Neural progenitor cell (in vitro differentiated cells): ENCODE results near the gene DKKL1. TPM values are rescaled to one million over a fixed set of nuclear protein-coding genes. Genes with fewer than 3 reads are reported as not detected.
A peak's percentile ranks its signal among the peaks of the same experiment; 100 is the strongest.

ENCODE experiments used
- DNase-seq: peaks from one replicate; pipeline ENCODE4 v3.0.0-alpha.2; 2016; ENCODE audit warnings: low spot score
- H2AFZ ChIP-seq: fragments of 200-600 bp; sonication (generic); replicated peaks from 2 replicates; pipeline ENCODE4 v1.6.1; 2016; ENCODE audit warnings: antibody characterized with exemption
- H3F3A ChIP-seq: fragments of 200-600 bp; sonication (generic); 2 replicates; pipeline ENCODE4 v1.6.1; 2016; ENCODE audit warnings: antibody characterized with exemption, low read depth
- H3K27ac ChIP-seq: fragments of 200-600 bp; sonication (generic); 2 replicates; pipeline ENCODE4 v1.5.1; 2016; ENCODE audit warnings: mild to moderate bottlenecking
- H3K27me3 ChIP-seq: fragments of 200-600 bp; sonication (generic); 2 replicates; pipeline ENCODE4 v1.6.1; 2016; ENCODE audit warnings: mild to moderate bottlenecking, moderate library complexity
- H3K36me3 ChIP-seq: fragments of 200-600 bp; sonication (generic); 2 replicates; pipeline ENCODE4 v1.5.1; 2016
- H3K4me1 ChIP-seq: fragments of 200-600 bp; sonication (generic); 2 replicates; pipeline ENCODE4 v1.6.1; 2016; ENCODE audit warnings: mixed run types
- H3K4me2 ChIP-seq: fragments of 200-600 bp; sonication (generic); 2 replicates; pipeline ENCODE4 v1.6.1; 2016
- H3K4me3 ChIP-seq: fragments of 200-600 bp; sonication (generic); 2 replicates; pipeline ENCODE4 v1.5.1; 2016
- H3K79me2 ChIP-seq: fragments of 200-600 bp; sonication (generic); 2 replicates; pipeline ENCODE4 v1.6.1; 2016; ENCODE audit warnings: low read depth
- H3K9ac ChIP-seq: fragments of 200-600 bp; sonication (generic); 2 replicates; pipeline ENCODE4 v1.6.1; 2016
- H3K9me3 ChIP-seq: fragments of 200-600 bp; sonication (generic); 2 replicates; pipeline ENCODE4 v1.5.1; 2016; ENCODE audit warnings: low read depth
- H4K20me1 ChIP-seq: fragments of 200-600 bp; sonication (generic); 2 replicates; pipeline ENCODE4 v1.6.1; 2016; ENCODE audit warnings: low read depth
- H3K27ac Mint-ChIP-seq: 3 replicates; pipeline ENCODE4 v1.8.0; 2021; ENCODE audit warnings: mixed read lengths
- H3K27me3 Mint-ChIP-seq: 2 replicates; pipeline ENCODE4 v1.8.0; 2022; ENCODE audit warnings: low read depth, mild to moderate bottlenecking, inconsistent platforms, moderate library complexity, mixed read lengths; ENCODE audit not compliant: insufficient read depth
- H3K36me3 Mint-ChIP-seq: 3 replicates; pipeline ENCODE4 v1.8.0; 2021; ENCODE audit warnings: mixed read lengths
- H3K4me1 Mint-ChIP-seq: 3 replicates; pipeline ENCODE4 v1.8.0; 2021; ENCODE audit warnings: mixed read lengths
- H3K4me3 Mint-ChIP-seq: 3 replicates; pipeline ENCODE4 v1.8.0; 2021; ENCODE audit warnings: mild to moderate bottlenecking, moderate library complexity, mixed read lengths
- H3K9me3 Mint-ChIP-seq: 3 replicates; pipeline ENCODE4 v1.8.0; 2020; ENCODE audit warnings: mixed read lengths
- CTCF ChIP-seq: fragments of 200-600 bp; sonication (generic); IDR thresholded peaks from 2 replicates; pipeline ENCODE4 v1.5.1; 2017; ENCODE audit warnings: antibody characterized with exemption, mild to moderate bottlenecking
- EZH2 ChIP-seq: fragments of 200-600 bp; sonication (generic); IDR thresholded peaks from 2 replicates; pipeline ENCODE4 v1.6.1; 2017; ENCODE audit warnings: antibody characterized with exemption, mild to moderate bottlenecking, moderate library complexity
- EZH2phosphoT487 ChIP-seq: fragments of 200-600 bp; sonication (generic); IDR thresholded peaks from 2 replicates; pipeline ENCODE4 v1.6.1; 2017; ENCODE audit warnings: antibody characterized with exemption
- total RNA-seq: library from RNA; depleted of rRNA; stranded (reverse); fragments of >200 nt; gene quantifications from 2 replicates; pipeline ENCODE4 v1.2.3, GENCODE V29; 2015; ENCODE audit warnings: low replicate concordance

DKKL1 gene
- total RNA-seq, 1 donor from 2014 or later, result 3.0 TPM

- no peak overlapping the region for H3K4me3 Mint-ChIP-seq
- TF ChIP-seq EZH2 (no peak), EZH2phosphoT487 (no peak), CTCF (no peak)
- peaks cover 10% of the 10 kb centered on the region for H3K27me3 Mint-ChIP-seq
- peaks cover 53% of the 10 kb centered on the region for H3K79me2 ChIP-seq
- H3F3A ChIP-seq, result peaks cover 27% of the 10 kb centered on the region
- no peak overlapping the region for H3K27ac ChIP-seq
- H3K36me3 Mint-ChIP-seq, result peaks cover 11% of the 10 kb centered on the region
- no peak overlapping the region for H2AFZ ChIP-seq
- H3K4me1 ChIP-seq, result peaks cover 16% of the 10 kb centered on the region
- H3K27me3 ChIP-seq, result no peaks in the 10 kb centered on the region
- no peak for DNase-seq
- H4K20me1 ChIP-seq, result peaks cover under 1% of the 10 kb centered on the region
- no peaks in the 10 kb centered on the region for H3K9me3 Mint-ChIP-seq
- H3K4me1 Mint-ChIP-seq, result peaks cover 16% of the 10 kb centered on the region
- no peak overlapping the region for H3K27ac Mint-ChIP-seq
- no peaks in the 10 kb centered on the region for H3K9me3 ChIP-seq
- H3K4me2 ChIP-seq, result peak overlapping the region; percentile 95
- peaks cover 6% of the 10 kb centered on the region for H3K36me3 ChIP-seq
- H3K4me3 ChIP-seq, result peak overlapping the region; percentile 76
- H3K9ac ChIP-seq, result peak overlapping the region; percentile 90
Measured at GRCh38 chr19:49362929-49363267, 779 bp upstream of the DKKL1 start.

GRCh38 chr19:49364083-49364737 is 533 bp downstream of the DKKL1 start:
- Histone ChIP-seq H3K4me2 (peak overlapping the region; percentile 45), H3K4me1 (peaks cover 16% of the 10 kb centered on the region), H3F3A (peaks cover 27% of the 10 kb centered on the region), H3K9ac (no peak overlapping the region), H3K9me3 (no peaks in the 10 kb centered on the region), H4K20me1 (no peaks in the 10 kb centered on the region), H3K36me3 (peaks cover 4% of the 10 kb centered on the region), H3K4me3 (peak overlapping the region; percentile 30), H3K79me2 (peaks cover 40% of the 10 kb centered on the region), H2AFZ (no peak overlapping the region), H3K27ac (no peak overlapping the region), H3K27me3 (no peaks in the 10 kb centered on the region)
- peak overlapping the region; percentile 21 for H3K4me3 Mint-ChIP-seq
- peaks cover 6% of the 10 kb centered on the region for H3K36me3 Mint-ChIP-seq
- no peaks in the 10 kb centered on the region for H3K9me3 Mint-ChIP-seq
- peaks cover 14% of the 10 kb centered on the region for H3K4me1 Mint-ChIP-seq
- H3K27ac Mint-ChIP-seq, result no peak overlapping the region
- no peak for DNase-seq
- peaks cover 7% of the 10 kb centered on the region for H3K27me3 Mint-ChIP-seq
- TF ChIP-seq EZH2, result no peak
- TF ChIP-seq CTCF, result no peak
- TF ChIP-seq EZH2phosphoT487, result no peak

- Mint-ChIP-seq H3K4me3 (no peak overlapping the region), H3K4me1 (no peaks in the 10 kb centered on the region), H3K9me3 (peaks cover 6% of the 10 kb centered on the region), H3K36me3 (peaks cover 3% of the 10 kb centered on the region), H3K27me3 (peaks cover 7% of the 10 kb centered on the region), H3K27ac (no peak overlapping the region)
- Histone ChIP-seq H3K4me2 (no peak overlapping the region), H3K27me3 (no peaks in the 10 kb centered on the region), H3K36me3 (no peaks in the 10 kb centered on the region), H3K9me3 (no peaks in the 10 kb centered on the region), H3K27ac (no peak overlapping the region), H3F3A (peaks cover 27% of the 10 kb centered on the region), H4K20me1 (no peaks in the 10 kb centered on the region), H3K9ac (no peak overlapping the region), H2AFZ (no peak overlapping the region), H3K4me3 (no peak overlapping the region), H3K79me2 (peaks cover 20% of the 10 kb centered on the region), H3K4me1 (peaks cover 3% of the 10 kb centered on the region)
- TF ChIP-seq EZH2phosphoT487, result no peak
- TF ChIP-seq CTCF, result no peak
- no peak for TF ChIP-seq EZH2
- no peak for DNase-seq
Measured at GRCh38 chr19:49366110-49366509, 2.4 kb downstream of the DKKL1 start.
